Breast epithelium (tissue), 4 donors: ENCODE data around the gene CACNG4. TPM values are rescaled to one million over a fixed set of nuclear protein-coding genes. Genes with fewer than 3 reads are reported as not detected.

Experiments
- DNase-seq, 2 donors: peaks; one replicate each; pipeline ENCODE4 v3.0.0-alpha.2; 2019; ENCODE audit warnings: low spot score in 2 of 2
- H3K27ac ChIP-seq, 2 donors: fragments of 200-600 bp; sonication (generic) in 1 of 2; one replicate each; pipeline ENCODE4 v1.5.1; 2016 to 2019; ENCODE audit warnings: mild to moderate bottlenecking in 1 of 2
- H3K27me3 ChIP-seq, 2 donors: fragments of 200-600 bp; sonication (generic) in 1 of 2; one replicate each; pipeline versions ENCODE4 v1.5.1 to v1.6.0; 2017 to 2019; ENCODE audit warnings: control low read depth in 1 of 2, mild to moderate bottlenecking in 1 of 2
- H3K36me3 ChIP-seq: fragments of 200-600 bp; one replicate; pipeline ENCODE4 v1.5.1; 2019
- H3K4me1 ChIP-seq, 2 donors: fragments of 200-600 bp; sonication (generic); one replicate each; pipeline ENCODE4 v1.5.1; 2016 to 2019; ENCODE audit warnings: control low read depth in 1 of 2
- H3K4me3 ChIP-seq, 3 donors: fragments of 200-600 bp; sonication (generic); 1 replicate in 2 of 3; 2 replicates in 1 of 3; pipeline ENCODE4 v1.5.1; 2016 to 2019; ENCODE audit warnings: mild to moderate bottlenecking in 3 of 3, moderate library complexity in 2 of 3
- H3K9me3 ChIP-seq, 2 donors: fragments of 200-600 bp; sonication (generic) in 1 of 2; one replicate each; pipeline ENCODE4 v1.5.1; 2016 to 2019; ENCODE audit warnings: control low read depth in 1 of 2
- POLR2A ChIP-seq: fragments of 450-650 bp; IDR thresholded peaks from one replicate; pipeline ENCODE4 v1.6.1; 2016; ENCODE audit warnings: antibody characterized with exemption, mild to moderate bottlenecking, moderate library complexity
- POLR2AphosphoS5 ChIP-seq, 3 donors: sonication (generic); formaldehyde crosslinking; IDR thresholded peaks; one replicate each; pipeline ENCODE4 v1.6.1; 2017; ENCODE audit warnings: antibody characterized with exemption in 3 of 3
- intact Hi-C: fragments of 100-400 bp; cut with DNase I; formaldehyde crosslinking; loops from one replicate; pipeline ENCODE4 v1.15.1; 2023; ENCODE audit warnings: low total_unique reads
- total RNA-seq, 3 donors: library from RNA; depleted of rRNA; stranded (reverse); fragments of >200 nt; gene quantifications; one replicate each; pipeline ENCODE4 v1.1.0, GENCODE V29; 2016
- TF ChIP-seq, protein P1 (sequence below), 3 donors: fragments of 450-650 bp; IDR thresholded peaks; one replicate each; pipeline ENCODE4 v1.5.1; 2016 to 2017; ENCODE audit warnings: antibody characterized with exemption in 3 of 3, mild to moderate bottlenecking in 3 of 3, moderate library complexity in 3 of 3

Gene CACNG4
- total RNA-seq, 3 donors from 2014 or later: 2.6 to 7.3 TPM; not detected in 1

DNA sequence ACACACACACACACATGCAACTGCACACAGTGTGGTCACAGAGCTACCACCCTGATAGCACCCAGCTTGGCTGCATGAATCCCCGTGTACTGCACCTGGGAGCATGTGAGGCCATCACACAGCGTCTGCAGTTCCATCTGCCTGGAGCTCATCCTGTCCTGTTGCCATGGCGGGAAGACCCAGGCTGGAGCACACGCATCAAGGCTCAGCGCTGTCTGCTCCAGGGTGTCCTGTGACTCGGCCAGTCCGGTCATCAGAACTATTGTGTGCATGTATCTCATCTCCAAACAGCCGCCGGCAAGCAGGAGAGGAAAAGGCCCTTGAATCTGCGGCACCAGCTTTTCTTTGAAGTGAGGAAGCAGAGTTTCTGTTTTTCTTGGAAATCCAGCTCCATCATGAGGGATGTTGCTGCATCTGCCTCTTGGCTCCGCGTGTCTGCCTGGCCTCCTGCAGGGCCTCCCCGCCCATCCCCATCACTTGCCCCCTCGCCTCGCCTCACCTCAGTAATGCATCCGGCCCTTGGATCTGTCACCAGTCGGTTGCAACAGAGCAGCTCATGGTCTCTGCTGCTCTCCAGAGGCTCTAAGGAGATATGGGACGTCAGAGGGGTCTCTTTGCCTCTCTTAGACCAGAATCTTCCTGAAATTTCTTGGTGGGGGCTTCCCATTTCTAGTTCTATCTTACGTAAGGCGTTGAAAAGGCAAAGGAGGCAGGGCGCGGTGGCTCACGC is 23.7 kb downstream of the CACNG4 start:
- Histone ChIP-seq H3K27me3 (peaks cover 0 to 11% of the 10 kb centered on the region in 2 donors), H3K4me3 (no peak overlapping the region), H3K9me3 (no peaks in the 10 kb centered on the region), H3K4me1 (no peaks in the 10 kb centered on the region), H3K36me3 (no peaks in the 10 kb centered on the region), H3K27ac (no peak overlapping the region)
- TF ChIP-seq POLR2A (no peak), POLR2AphosphoS5 (IDR thresholded peaks at IDR 0.05) (no peak)
- TF ChIP-seq, protein P1, sequence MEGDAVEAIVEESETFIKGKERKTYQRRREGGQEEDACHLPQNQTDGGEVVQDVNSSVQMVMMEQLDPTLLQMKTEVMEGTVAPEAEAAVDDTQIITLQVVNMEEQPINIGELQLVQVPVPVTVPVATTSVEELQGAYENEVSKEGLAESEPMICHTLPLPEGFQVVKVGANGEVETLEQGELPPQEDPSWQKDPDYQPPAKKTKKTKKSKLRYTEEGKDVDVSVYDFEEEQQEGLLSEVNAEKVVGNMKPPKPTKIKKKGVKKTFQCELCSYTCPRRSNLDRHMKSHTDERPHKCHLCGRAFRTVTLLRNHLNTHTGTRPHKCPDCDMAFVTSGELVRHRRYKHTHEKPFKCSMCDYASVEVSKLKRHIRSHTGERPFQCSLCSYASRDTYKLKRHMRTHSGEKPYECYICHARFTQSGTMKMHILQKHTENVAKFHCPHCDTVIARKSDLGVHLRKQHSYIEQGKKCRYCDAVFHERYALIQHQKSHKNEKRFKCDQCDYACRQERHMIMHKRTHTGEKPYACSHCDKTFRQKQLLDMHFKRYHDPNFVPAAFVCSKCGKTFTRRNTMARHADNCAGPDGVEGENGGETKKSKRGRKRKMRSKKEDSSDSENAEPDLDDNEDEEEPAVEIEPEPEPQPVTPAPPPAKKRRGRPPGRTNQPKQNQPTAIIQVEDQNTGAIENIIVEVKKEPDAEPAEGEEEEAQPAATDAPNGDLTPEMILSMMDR (IDR thresholded peaks at IDR 0.05): no peak
- no peak for DNase-seq
- intact Hi-C loops: no loop called here

DNA sequence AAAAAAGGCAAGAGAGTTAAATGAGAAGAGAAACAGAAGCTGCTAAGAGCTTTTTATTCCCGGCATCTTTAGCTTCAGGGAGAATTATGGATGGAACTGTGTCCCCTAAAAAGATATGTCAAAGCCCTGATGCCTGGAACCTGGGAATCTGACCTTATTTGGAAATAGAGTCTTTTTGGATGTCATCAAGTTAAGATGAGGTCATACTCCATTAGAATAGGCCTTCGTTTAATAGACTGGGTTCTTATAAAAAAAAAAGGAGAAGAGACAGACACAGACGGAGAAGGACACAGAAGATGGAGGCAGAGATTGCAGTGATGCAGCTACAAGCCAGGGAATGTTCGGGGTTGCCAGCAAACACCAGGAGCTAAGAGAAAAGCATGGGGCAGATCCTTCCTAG is 24.6 kb downstream of the CACNG4 start:
- Histone ChIP-seq H3K9me3 (no peaks in the 10 kb centered on the region), H3K4me3 (no peak overlapping the region), H3K4me1 (no peaks in the 10 kb centered on the region), H3K27me3 (peaks cover 0 to 10% of the 10 kb centered on the region in 2 donors), H3K36me3 (no peaks in the 10 kb centered on the region), H3K27ac (no peak overlapping the region)
- no peak for TF ChIP-seq POLR2AphosphoS5 (IDR thresholded peaks at IDR 0.05)
- TF ChIP-seq, protein P1 (IDR thresholded peaks at IDR 0.05): no peak
- DNase-seq: no peak
- intact Hi-C loops: no loop called here

DNA sequence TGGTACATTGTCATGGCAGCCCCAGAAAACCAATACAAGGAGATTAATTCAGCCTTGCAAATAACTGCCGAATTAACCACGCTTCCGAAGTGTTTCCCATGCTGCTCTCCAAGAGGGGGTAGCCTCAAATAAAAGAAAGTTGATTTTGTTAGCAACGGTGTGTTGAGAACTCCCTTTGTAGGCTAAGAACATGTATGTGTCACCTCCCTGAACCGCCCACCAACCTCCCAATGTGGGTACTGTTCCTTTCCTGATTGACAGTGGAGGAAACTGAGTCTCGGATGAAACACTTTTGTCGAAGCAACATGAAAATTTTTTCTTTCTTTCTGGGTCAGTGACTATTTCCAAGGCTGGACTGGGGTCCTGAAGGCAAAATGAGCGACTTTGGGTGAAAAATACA is 25.1 kb downstream of the CACNG4 start:
- Histone ChIP-seq H3K4me3 (no peak overlapping the region), H3K4me1 (no peaks in the 10 kb centered on the region), H3K9me3 (no peaks in the 10 kb centered on the region), H3K27ac (no peak overlapping the region), H3K36me3 (no peaks in the 10 kb centered on the region), H3K27me3 (peaks cover 0 to 5% of the 10 kb centered on the region in 2 donors)
- intact Hi-C loops: no loop called here
- DNase-seq: no peak
- TF ChIP-seq, protein P1 (IDR thresholded peaks at IDR 0.05): no peak
- TF ChIP-seq POLR2AphosphoS5 (IDR thresholded peaks at IDR 0.05) (no peak), POLR2A (no peak)

DNA sequence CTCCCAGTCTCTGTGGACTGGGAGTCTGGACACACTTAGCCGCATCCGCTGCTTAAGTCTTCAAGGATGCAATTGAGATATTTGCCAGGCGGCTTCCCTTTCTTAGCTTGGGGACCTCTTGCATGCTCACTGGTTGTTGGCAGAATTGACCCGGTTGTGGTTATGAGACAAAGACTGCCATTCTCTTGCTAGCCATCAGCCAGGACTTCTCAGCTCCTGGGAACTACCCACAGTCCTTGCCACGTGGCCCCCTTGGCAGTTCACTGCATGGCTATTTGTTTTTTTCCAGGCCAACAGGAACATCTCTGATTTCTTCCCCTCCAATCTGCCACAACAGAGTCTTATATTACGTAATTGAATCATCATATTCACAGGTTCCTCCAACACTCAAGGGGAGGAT is 25.5 kb downstream of the CACNG4 start:
- peaks cover 0 to under 1% of the 10 kb centered on the region in 2 donors for H3K27me3 ChIP-seq
- no peaks in the 10 kb centered on the region for H3K9me3 ChIP-seq
- no peaks in the 10 kb centered on the region for H3K36me3 ChIP-seq
- TF ChIP-seq POLR2A (no peak), POLR2AphosphoS5 (IDR thresholded peaks at IDR 0.05) (no peak)
- TF ChIP-seq, protein P1 (IDR thresholded peaks at IDR 0.05): no peak
- no peak for DNase-seq
- intact Hi-C loops: no loop called here
- no peaks in the 10 kb centered on the region for H3K4me1 ChIP-seq
- no peak overlapping the region for H3K27ac ChIP-seq
- H3K4me3 ChIP-seq: no peak overlapping the region

DNA sequence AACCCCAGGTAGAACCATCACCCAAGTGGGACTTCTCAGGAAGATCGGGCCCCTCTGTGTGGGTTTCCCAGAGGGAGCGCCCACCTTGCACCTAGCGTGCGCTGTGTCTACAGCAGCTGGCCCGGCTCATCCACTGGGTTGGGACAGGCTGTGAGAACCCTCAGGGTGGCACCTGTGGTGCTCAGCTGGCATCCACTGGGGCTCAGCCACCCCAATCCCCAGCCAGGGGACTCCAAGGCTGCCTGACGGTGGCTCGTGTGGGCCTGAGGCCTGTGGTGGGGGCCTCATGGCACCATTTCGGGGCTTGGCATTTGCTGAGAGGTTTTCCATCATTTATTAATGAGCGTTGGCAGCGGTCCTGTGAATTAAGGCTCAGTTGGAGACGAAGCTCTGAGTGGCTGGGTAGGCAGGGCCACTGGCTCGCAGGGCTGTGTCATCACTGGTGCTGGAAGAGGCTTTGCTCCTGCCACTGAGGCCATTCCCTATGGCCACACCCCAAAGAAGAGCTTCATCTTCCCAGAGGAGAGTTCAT is 28.5 kb downstream of the CACNG4 start:
- no peaks in the 10 kb centered on the region for H3K27me3 ChIP-seq
- no peak overlapping the region for H3K27ac ChIP-seq
- no peak for TF ChIP-seq POLR2AphosphoS5 (IDR thresholded peaks at IDR 0.05)
- TF ChIP-seq, protein P1 (IDR thresholded peaks at IDR 0.05): no peak
- no peak for TF ChIP-seq POLR2A
- no peak overlapping the region for H3K4me3 ChIP-seq
- intact Hi-C loops: no loop called here
- H3K36me3 ChIP-seq: no peaks in the 10 kb centered on the region
- no peak for DNase-seq
- no peaks in the 10 kb centered on the region for H3K9me3 ChIP-seq
- H3K4me1 ChIP-seq: no peaks in the 10 kb centered on the region
